Measurements from ENCODE around the gene KDM2B.
"Not testable (repeated sequence)": the region's sequence is repeated elsewhere in the genome, so short reads cannot be mapped to it uniquely, and the experiment has no call there.

KDM2B gene

GRCh38 chr12:121495746-121496145 is 85.1 kb downstream of the KDM2B start:
- TF ChIP-seq CTCF (IDR thresholded peaks at IDR 0.05; ENCODE audit: unreplicated experiment in 3 of 3), result no peak
- Mint-ChIP-seq H3K9me3 (no peaks in the 10 kb centered on the region), H3K36me3 (ENCODE audit: low read depth) (peaks cover 23% of the 10 kb centered on the region), H3K27me3 (ENCODE audit: low read depth) (no peaks in the 10 kb centered on the region), H3K4me3 (no peak overlapping the region), H3K27ac (no peak overlapping the region), H3K4me1 (peaks cover 7% of the 10 kb centered on the region)

DNA sequence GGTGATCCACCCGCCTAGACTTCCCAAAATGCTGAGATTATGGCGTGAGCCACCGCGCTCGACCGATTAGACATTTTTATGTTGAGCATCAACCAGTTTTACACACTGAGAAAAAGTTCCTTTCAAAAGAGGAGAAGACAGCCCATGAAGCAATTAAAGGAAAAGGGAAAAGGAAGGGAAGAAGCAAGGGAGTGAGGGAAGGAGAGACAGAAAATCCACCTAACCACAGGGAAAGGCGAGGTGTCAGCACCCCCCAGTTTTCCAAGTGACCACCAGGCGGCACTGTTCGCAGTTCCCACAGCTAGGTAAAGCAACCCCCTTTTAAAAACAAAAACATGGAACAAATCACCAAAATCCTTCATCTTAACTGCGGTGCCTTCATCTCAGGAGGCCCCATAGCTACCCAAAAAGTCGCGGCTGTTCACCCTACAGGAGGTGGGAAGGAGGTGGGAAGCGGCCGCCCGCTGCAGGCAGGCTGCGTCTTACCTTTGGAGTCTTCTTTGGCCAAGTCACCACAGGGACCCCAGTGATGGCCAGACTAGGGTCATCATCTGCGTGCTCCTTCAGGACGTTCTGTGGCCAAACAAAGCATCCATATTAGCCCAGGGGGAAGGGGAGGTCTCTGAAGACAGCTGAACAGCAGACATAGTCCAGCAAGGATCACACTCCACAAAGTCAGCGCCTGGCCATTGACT is 86.6 kb downstream of the KDM2B start:
- Mint-ChIP-seq H3K36me3 (ENCODE audit: low read depth) (peaks cover 21% of the 10 kb centered on the region), H3K4me1 (no peaks in the 10 kb centered on the region), H3K4me3 (no peak overlapping the region), H3K27ac (no peak overlapping the region), H3K9me3 (no peaks in the 10 kb centered on the region), H3K27me3 (ENCODE audit: low read depth) (no peaks in the 10 kb centered on the region)
- peak; percentile 68 to 76 (median 70) for TF ChIP-seq CTCF (IDR thresholded peaks at IDR 0.05; ENCODE audit: unreplicated experiment in 3 of 3)

- H3K9me3 Mint-ChIP-seq, result no peaks in the 10 kb centered on the region
- H3K4me1 Mint-ChIP-seq, result no peaks in the 10 kb centered on the region
- peak overlapping the region in 2 of 3 experiments; percentile 46 to 71 for H3K27ac Mint-ChIP-seq
- peak overlapping the region in 1 of 3 experiments; percentile 26 for H3K4me3 Mint-ChIP-seq
- no peaks in the 10 kb centered on the region for H3K27me3 Mint-ChIP-seq (ENCODE audit: low read depth)
- TF ChIP-seq CTCF (IDR thresholded peaks at IDR 0.05; ENCODE audit: unreplicated experiment in 3 of 3), result no peak
- H3K36me3 Mint-ChIP-seq (ENCODE audit: low read depth), result peaks cover 15% of the 10 kb centered on the region
These were observed 90.2 kb downstream of the KDM2B start for GRCh38 chr12:121490401-121491281.

DNA sequence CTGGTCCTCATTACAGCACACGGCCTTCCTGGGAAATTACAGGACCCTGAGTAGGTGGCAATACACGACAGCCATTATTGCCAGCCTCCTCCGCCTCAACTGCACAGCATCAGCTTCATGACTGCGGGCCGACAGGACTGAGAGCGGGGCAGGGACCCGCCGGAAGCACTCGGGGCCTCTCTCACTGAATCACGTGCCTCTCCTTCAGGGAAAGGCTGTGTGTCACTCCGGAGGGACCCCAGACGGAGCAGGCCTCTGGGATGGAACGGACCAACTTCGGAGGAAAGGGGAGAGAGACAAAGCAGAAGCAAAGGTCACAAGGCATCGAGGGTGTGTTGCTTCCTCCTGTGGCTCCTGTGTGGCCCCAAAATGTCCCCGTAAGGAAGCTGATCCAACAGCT is 90.9 kb downstream of the KDM2B start:
- no peak overlapping the region for H3K4me3 Mint-ChIP-seq
- no peaks in the 10 kb centered on the region for H3K27me3 Mint-ChIP-seq (ENCODE audit: low read depth)
- no peak overlapping the region for H3K27ac Mint-ChIP-seq
- peaks cover 15% of the 10 kb centered on the region for H3K36me3 Mint-ChIP-seq (ENCODE audit: low read depth)
- no peaks in the 10 kb centered on the region for H3K4me1 Mint-ChIP-seq
- no peaks in the 10 kb centered on the region for H3K9me3 Mint-ChIP-seq
- no peak for TF ChIP-seq CTCF (IDR thresholded peaks at IDR 0.05; ENCODE audit: unreplicated experiment in 3 of 3)

- Mint-ChIP-seq H3K9me3 (no peaks in the 10 kb centered on the region), H3K36me3 (ENCODE audit: low read depth) (peaks cover 26% of the 10 kb centered on the region), H3K4me1 (no peaks in the 10 kb centered on the region), H3K27ac (no peak overlapping the region), H3K27me3 (ENCODE audit: low read depth) (no peaks in the 10 kb centered on the region), H3K4me3 (no peak overlapping the region)
- no peak for TF ChIP-seq CTCF (IDR thresholded peaks at IDR 0.05; ENCODE audit: unreplicated experiment in 3 of 3)
These were observed 95.9 kb downstream of the KDM2B start for GRCh38 chr12:121484967-121485366.

DNA sequence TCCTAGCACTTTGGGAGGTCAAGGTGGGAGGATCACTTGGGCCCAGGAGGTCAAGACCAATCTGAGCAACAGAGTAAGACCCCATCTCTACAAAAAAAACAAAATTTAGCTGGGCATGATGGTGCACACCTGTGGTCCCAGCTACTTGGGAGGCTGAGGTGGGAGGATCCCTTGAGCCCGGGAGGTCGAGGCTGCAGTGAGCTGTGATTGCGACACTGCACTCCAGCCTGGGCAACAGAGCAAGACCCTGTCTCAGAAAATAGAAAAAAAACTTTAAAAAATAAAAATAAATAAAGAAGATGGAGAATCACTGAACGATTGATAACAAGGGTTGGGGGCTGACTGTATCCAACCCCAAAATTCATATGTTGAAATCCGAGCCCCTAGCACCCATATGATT is 96.3 kb downstream of the KDM2B start:
- not testable (repeated sequence) for H3K27me3 Mint-ChIP-seq (ENCODE audit: low read depth); H3K9me3 Mint-ChIP-seq; H3K27ac Mint-ChIP-seq; H3K4me1 Mint-ChIP-seq; H3K4me3 Mint-ChIP-seq
- H3K36me3 Mint-ChIP-seq (ENCODE audit: low read depth), result peaks cover 28% of the 10 kb centered on the region

Data from nephron (organoid).